PFSK-1 (cell line): ENCODE data around the gene AMPD2.

Source experiments
- FOXP2 ChIP-seq: optimal IDR thresholded peaks from 2 replicates; pipeline ENCODE3; 2011; ENCODE audit warnings: borderline replicate concordance, control low read depth, inconsistent platforms; ENCODE audit not compliant: insufficient read depth; ENCODE audit errors: extremely low read length, extremely low read depth
- POLR2AphosphoS5 ChIP-seq: IDR thresholded peaks from 2 replicates; pipeline ENCODE4 v1.6.1; 2012; ENCODE audit warnings: low read depth, mild to moderate bottlenecking, control low read depth, low read length, moderate library complexity
- REST ChIP-seq, 2 experiments: IDR thresholded peaks; 2 replicates each; pipeline versions ENCODE4 v1.6.1 to v1.8.0; 2011 to 2012; ENCODE audit warnings: low read depth in 2 of 2, low read length in 2 of 2, control low read depth in 1 of 2, inconsistent platforms in 1 of 2, mild to moderate bottlenecking in 1 of 2, moderate library complexity in 1 of 2; ENCODE audit not compliant: insufficient read depth in 1 of 2
- SIN3A ChIP-seq: IDR thresholded peaks from 2 replicates; pipeline ENCODE4 v1.6.1; 2012; ENCODE audit warnings: mild to moderate bottlenecking, low read length, moderate library complexity, borderline replicate concordance; ENCODE audit not compliant: insufficient read depth
- TAF1 ChIP-seq: IDR thresholded peaks from 2 replicates; pipeline ENCODE4 v1.6.1; 2012; ENCODE audit warnings: low read length, control low read depth, borderline replicate concordance; ENCODE audit not compliant: insufficient read depth

AMPD2 gene

GRCh38 chr1:109629372-109630030, 9.9 kb downstream of the AMPD2 start:
- TF ChIP-seq FOXP2 = no peak
- TF ChIP-seq TAF1 = no peak
- TF ChIP-seq REST (IDR thresholded peaks at IDR 0.05; ENCODE audit: insufficient read depth in 1 of 2, low read depth in 2 of 2, low read length in 2 of 2) = no peak
- no peak for TF ChIP-seq POLR2AphosphoS5
- TF ChIP-seq SIN3A = no peak

- TF ChIP-seq POLR2AphosphoS5 = no peak
- no peak for TF ChIP-seq REST (IDR thresholded peaks at IDR 0.05; ENCODE audit: insufficient read depth in 1 of 2, low read depth in 2 of 2, low read length in 2 of 2)
- no peak for TF ChIP-seq SIN3A
- TF ChIP-seq TAF1 = no peak
- TF ChIP-seq FOXP2 = no peak
These were observed 10.7 kb downstream of the AMPD2 start for GRCh38 chr1:109630081-109630897.

- TF ChIP-seq REST (IDR thresholded peaks at IDR 0.05; ENCODE audit: insufficient read depth in 1 of 2, low read depth in 2 of 2, low read length in 2 of 2) (no peak), SIN3A (no peak), FOXP2 (no peak), TAF1 (no peak), POLR2AphosphoS5 (no peak)
These were observed 11.4 kb downstream of the AMPD2 start for GRCh38 chr1:109630898-109631512.

- TF ChIP-seq POLR2AphosphoS5 = no peak
- no peak for TF ChIP-seq REST (IDR thresholded peaks at IDR 0.05; ENCODE audit: insufficient read depth in 1 of 2, low read depth in 2 of 2, low read length in 2 of 2)
These were observed 12.2 kb downstream of the AMPD2 start for GRCh38 chr1:109631513-109632505.
